Uterus (tissue), 4 donors: ENCODE results near the gene HLTF. TPM values are rescaled to one million over a fixed set of nuclear protein-coding genes. Genes with fewer than 3 reads are reported as not detected.

Source experiments
- DNase-seq, 2 donors: peaks; one replicate each; pipeline ENCODE4 v3.0.0-alpha.2; 2019 to 2020
- H3K27ac ChIP-seq, 2 donors: fragments of 200-600 bp; sonication (generic); 1 replicate in 1 of 2; 2 replicates in 1 of 2; pipeline ENCODE4 v1.5.1; 2016 to 2018
- H3K27me3 ChIP-seq, 2 donors: fragments of 200-600 bp; sonication (generic); one replicate each; pipeline ENCODE4 v1.5.1; 2018 to 2019; ENCODE audit warnings: control low read depth in 1 of 2
- H3K36me3 ChIP-seq, 2 donors: fragments of 200-600 bp; sonication (generic); one replicate each; pipeline ENCODE4 v1.5.1; 2019; ENCODE audit warnings: control low read depth in 1 of 2
- H3K4me1 ChIP-seq, 2 donors: fragments of 200-600 bp; sonication (generic); one replicate each; pipeline ENCODE4 v1.5.1; 2018 to 2019; ENCODE audit warnings: control low read depth in 1 of 2
- H3K4me3 ChIP-seq, 2 donors: fragments of 200-600 bp; sonication (generic); 1 replicate in 1 of 2; 2 replicates in 1 of 2; pipeline ENCODE4 v1.5.1; 2018 to 2019; ENCODE audit warnings: mild to moderate bottlenecking in 1 of 2
- H3K9me3 ChIP-seq, 2 donors: fragments of 200-600 bp; sonication (generic); one replicate each; pipeline ENCODE4 v1.5.1; 2019; ENCODE audit warnings: control low read depth in 1 of 2
- POLR2A ChIP-seq, 2 donors: fragments of 450-650 bp; IDR thresholded peaks; one replicate each; pipeline ENCODE4 v1.6.1; 2016; ENCODE audit warnings: antibody characterized with exemption in 2 of 2, mild to moderate bottlenecking in 1 of 2, moderate library complexity in 1 of 2
- intact Hi-C: fragments of 100-400 bp; cut with DNase I; formaldehyde crosslinking; loops from one replicate; pipeline ENCODE4 v1.15.1; 2023; ENCODE audit warnings: low total_unique reads
- total RNA-seq, 4 donors: library from RNA; depleted of rRNA in 3 of 4; stranded (reverse); fragments of >200 nt in 3 of 4; gene quantifications; one replicate each; pipeline versions ENCODE4 v1.1.0 to v1.2.4, GENCODE V29; 2014 to 2023
- TF ChIP-seq, protein P1 (sequence below), 4 experiments: fragments of 200-600 bp in 2 of 4; fragments of 450-650 bp in 2 of 4; sonication (generic) in 2 of 4; IDR thresholded peaks; one replicate each; pipeline ENCODE4 v1.5.1; 2016 to 2019; ENCODE audit warnings: antibody characterized with exemption in 4 of 4, mild to moderate bottlenecking in 2 of 4, moderate library complexity in 1 of 4
- donor health status: DM: yes; HTN: yes; CAD: no.

Gene HLTF
- total RNA-seq, 4 donors from 2014 or later: 21.5 to 80.1 (median 38.0) TPM

DNA sequence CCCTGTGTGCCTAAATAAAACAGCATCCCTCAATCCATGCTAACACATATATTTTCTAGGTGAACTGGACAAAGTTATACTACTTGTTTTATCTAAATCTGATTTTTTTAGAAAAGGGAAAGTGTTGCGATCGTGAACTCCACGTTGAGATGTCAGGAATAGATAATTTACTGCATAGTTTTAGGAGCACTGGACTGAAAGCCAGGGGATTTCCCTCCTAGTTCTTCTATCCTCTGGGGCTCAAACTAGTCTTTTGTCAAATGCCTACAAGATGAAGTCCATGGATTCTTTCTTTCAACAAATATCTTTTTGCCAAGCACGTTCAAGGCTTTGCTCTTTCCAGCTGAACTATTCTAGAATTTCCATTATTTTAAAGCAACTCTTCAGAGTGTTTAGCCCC is 42.5 kb upstream of the HLTF start:
- intact Hi-C loops: no loop called here
- Histone ChIP-seq H3K27ac (peak overlapping the region; percentile 91), H3K4me3 (peak overlapping the region; percentile 76 to 88), H3K36me3 (no peaks in the 10 kb centered on the region), H3K27me3 (no peaks in the 10 kb centered on the region), H3K9me3 (no peaks in the 10 kb centered on the region), H3K4me1 (peaks cover 0 to 5% of the 10 kb centered on the region in 2 donors)
- no peak for TF ChIP-seq POLR2A (IDR thresholded peaks at IDR 0.05)
- TF ChIP-seq, protein P1, sequence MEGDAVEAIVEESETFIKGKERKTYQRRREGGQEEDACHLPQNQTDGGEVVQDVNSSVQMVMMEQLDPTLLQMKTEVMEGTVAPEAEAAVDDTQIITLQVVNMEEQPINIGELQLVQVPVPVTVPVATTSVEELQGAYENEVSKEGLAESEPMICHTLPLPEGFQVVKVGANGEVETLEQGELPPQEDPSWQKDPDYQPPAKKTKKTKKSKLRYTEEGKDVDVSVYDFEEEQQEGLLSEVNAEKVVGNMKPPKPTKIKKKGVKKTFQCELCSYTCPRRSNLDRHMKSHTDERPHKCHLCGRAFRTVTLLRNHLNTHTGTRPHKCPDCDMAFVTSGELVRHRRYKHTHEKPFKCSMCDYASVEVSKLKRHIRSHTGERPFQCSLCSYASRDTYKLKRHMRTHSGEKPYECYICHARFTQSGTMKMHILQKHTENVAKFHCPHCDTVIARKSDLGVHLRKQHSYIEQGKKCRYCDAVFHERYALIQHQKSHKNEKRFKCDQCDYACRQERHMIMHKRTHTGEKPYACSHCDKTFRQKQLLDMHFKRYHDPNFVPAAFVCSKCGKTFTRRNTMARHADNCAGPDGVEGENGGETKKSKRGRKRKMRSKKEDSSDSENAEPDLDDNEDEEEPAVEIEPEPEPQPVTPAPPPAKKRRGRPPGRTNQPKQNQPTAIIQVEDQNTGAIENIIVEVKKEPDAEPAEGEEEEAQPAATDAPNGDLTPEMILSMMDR (IDR thresholded peaks at IDR 0.05): no peak
- no peak for DNase-seq

DNA sequence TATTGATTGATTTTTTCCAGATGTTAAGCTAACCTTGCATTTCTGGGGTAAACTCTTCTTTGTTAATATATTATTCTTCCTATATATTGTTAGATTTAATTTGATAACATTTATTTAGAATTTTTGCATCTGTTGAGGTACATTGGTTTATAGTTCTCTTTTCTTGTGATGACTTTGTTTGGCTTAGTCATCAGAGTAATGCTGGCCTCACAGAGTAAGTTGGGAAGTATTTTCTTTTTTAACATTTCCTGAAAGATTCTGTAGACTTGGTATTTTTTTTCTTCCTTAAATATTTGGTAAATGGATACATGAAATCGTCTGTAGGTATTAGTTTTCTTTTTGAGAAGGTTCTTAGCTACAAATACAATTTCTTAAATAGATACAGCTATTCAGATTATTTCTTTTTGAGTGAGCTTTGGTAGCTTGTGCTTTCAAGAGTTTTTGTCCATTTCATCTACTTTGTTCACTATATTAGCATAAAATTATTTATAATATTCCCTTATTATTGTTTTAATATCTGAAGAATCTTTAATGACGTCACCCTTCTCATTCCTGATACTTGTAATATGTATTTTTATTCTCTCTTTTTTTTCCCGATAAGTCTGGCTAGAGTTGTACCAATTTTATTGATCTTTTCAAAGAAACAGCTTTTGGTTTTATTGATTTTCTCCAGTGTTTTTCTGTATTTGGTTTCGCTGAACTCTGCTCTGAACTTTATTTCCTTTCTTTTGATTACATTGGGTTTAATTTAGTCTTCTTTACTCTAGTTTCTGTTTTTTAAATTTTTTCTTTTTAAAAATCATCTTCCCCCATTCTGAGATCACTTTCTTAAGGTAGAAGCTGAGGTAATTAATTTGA is 36.6 kb upstream of the HLTF start:
- Histone ChIP-seq H3K9me3 (no peaks in the 10 kb centered on the region), H3K36me3 (no peaks in the 10 kb centered on the region), H3K4me1 (no peaks in the 10 kb centered on the region), H3K4me3 (no peak overlapping the region), H3K27ac (no peak overlapping the region), H3K27me3 (no peaks in the 10 kb centered on the region)
- intact Hi-C loops: no loop called here
- TF ChIP-seq, protein P1 (IDR thresholded peaks at IDR 0.05): no peak
- TF ChIP-seq POLR2A (IDR thresholded peaks at IDR 0.05): no peak
- DNase-seq: no peak

DNA sequence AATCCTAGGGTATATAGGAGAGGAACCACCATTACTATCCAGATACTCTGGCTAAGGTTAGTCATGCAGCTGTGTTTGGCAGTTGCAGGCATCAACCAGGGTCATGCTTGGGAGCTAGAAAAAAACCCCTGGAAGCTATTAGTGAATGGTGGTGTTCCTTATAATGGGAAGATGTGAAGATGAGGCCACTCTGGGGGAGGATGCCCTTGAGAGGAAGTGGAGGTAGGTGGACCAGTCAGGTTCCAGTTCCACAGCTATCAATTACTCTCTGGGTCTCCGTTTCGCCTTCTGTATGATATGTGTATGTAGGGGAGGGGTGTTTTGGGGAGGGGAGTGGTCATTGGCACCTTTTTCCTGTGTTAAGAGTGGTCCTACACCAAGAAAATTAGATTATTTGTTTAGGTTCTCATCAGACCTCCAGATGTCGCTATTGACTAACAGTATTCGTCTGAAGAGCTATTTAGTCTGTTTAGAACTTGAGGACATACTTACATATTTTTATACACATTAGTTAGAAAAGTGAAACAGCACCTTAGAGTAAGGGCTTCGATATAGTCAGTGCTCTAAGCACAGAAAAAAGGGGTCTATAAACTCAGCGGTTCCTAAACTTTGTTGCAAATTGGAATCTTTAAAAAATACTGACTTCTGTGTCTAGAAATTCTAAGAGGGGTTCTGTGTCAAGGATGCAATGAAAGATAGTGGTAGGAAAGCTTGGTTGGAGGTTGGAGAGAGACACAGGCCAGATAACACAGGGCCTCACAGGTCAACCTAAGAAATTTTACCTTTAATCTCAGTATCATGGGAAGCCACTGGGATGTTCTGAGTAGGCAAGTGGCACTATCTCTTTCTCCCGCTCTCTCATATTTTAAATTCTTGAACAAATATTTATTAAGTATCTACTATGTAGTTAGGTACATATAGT is 34.0 kb upstream of the HLTF start:
- Histone ChIP-seq H3K27me3 (no peaks in the 10 kb centered on the region), H3K4me1 (no peaks in the 10 kb centered on the region), H3K9me3 (no peaks in the 10 kb centered on the region), H3K27ac (peak overlapping the region; percentile 38 to 48), H3K4me3 (no peak overlapping the region), H3K36me3 (no peaks in the 10 kb centered on the region)
- TF ChIP-seq, protein P1 (IDR thresholded peaks at IDR 0.05): peak; percentile 70 to 92 (median 76)
- no peak for TF ChIP-seq POLR2A (IDR thresholded peaks at IDR 0.05)
- intact Hi-C loops: no loop called here
- no peak for DNase-seq

DNA sequence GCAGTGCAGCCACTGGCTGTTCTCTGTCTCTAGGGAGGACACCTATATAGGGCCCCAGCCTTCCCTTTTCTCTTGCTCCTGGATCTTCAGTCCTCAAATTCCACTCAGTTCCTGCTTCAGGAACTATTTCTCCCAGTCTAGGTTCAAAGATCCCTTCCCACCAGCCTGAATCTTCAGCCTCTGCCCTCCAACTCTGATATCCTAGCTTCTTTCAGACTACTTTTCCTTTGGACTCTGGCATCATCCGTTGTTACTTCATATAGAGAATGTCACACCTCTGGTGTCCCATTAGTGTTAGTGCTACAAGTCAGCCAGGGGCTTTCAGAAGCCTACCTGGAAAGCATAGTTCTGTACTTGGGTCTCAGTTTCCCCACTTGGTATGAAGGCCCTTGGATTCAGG is 33.1 kb upstream of the HLTF start:
- DNase-seq: no peak
- no peaks in the 10 kb centered on the region for H3K9me3 ChIP-seq
- H3K36me3 ChIP-seq: no peaks in the 10 kb centered on the region
- intact Hi-C loops: loop anchor here (5.0 kb wide), 1 partner anchor 153 kb away; no protein-coding TSS in a partner anchor
- no peak overlapping the region for H3K4me3 ChIP-seq
- H3K27ac ChIP-seq: no peak overlapping the region
- no peak for TF ChIP-seq POLR2A (IDR thresholded peaks at IDR 0.05)
- TF ChIP-seq, protein P1 (IDR thresholded peaks at IDR 0.05): no peak
- no peaks in the 10 kb centered on the region for H3K27me3 ChIP-seq
- no peaks in the 10 kb centered on the region for H3K4me1 ChIP-seq
